A673 (cell line): ENCODE data around the gene CROCC2. TPM values are rescaled to one million over a fixed set of nuclear protein-coding genes. Genes with fewer than 3 reads are reported as not detected.

Experiments used
- BruUV-seq: library from RNA; stranded (reverse); fragments of 400-500 nt; replicated peaks from 2 replicates; lab custom pipeline; 2021; lab: Mats Ljungman, UMichigan
- CTCF ChIA-PET: fragments of 300-600 bp; sonication (Branson Sonifier 250); formaldehyde crosslinking; loops from one replicate; lab custom pipeline; 2022; ENCODE audit warnings: antibody characterized with exemption; lab: Charles Lee
- POLR2A ChIA-PET: fragments of 300-600 bp; sonication (Branson Sonifier 250); formaldehyde crosslinking; loops from one replicate; lab custom pipeline; 2022; ENCODE audit warnings: antibody characterized with exemption; ENCODE audit not compliant: low non-redundant PET; lab: Charles Lee
- DNase-seq: peaks from one replicate; pipeline ENCODE4 v3.0.0-alpha.2; 2015; ENCODE audit warnings: low spot score
- H3K27ac ChIP-seq: fragments of 200-600 bp; sonication (generic); 2 replicates; pipeline ENCODE4 v1.5.1; 2016; ENCODE audit warnings: mixed run types, low read depth, mild to moderate bottlenecking, mixed read lengths, antibody characterized with exemption, low read length; ENCODE audit not compliant: poor library complexity, severe bottlenecking
- H3K27me3 ChIP-seq: fragments of 200-600 bp; sonication (generic); replicated peaks from 2 replicates; pipeline ENCODE4 v1.6.1; 2017; ENCODE audit warnings: mixed run types, low read depth, mild to moderate bottlenecking, mixed read lengths, antibody characterized with exemption, low read length; ENCODE audit not compliant: insufficient read depth, poor library complexity
- H3K36me3 ChIP-seq: fragments of 200-600 bp; sonication (generic); 2 replicates; pipeline ENCODE4 v1.6.1; 2016; ENCODE audit warnings: mixed run types, mild to moderate bottlenecking, mixed read lengths, antibody characterized with exemption, low read length; ENCODE audit not compliant: insufficient read depth, poor library complexity, severe bottlenecking
- H3K4me1 ChIP-seq: fragments of 200-600 bp; sonication (generic); 2 replicates; pipeline ENCODE4 v1.6.1; 2017; ENCODE audit warnings: mixed run types, mild to moderate bottlenecking, mixed read lengths, antibody characterized with exemption, low read length; ENCODE audit not compliant: insufficient read depth, poor library complexity, severe bottlenecking
- H3K4me3 ChIP-seq: fragments of 200-600 bp; sonication (generic); 2 replicates; pipeline ENCODE4 v1.5.1; 2016; ENCODE audit warnings: low read depth, mixed run types, mild to moderate bottlenecking, mixed read lengths, low read length; ENCODE audit not compliant: poor library complexity, severe bottlenecking
- H3K9me3 ChIP-seq: fragments of 200-600 bp; sonication (generic); 2 replicates; pipeline ENCODE4 v1.6.1; 2016; ENCODE audit warnings: mixed run types, low read depth, mild to moderate bottlenecking, mixed read lengths, antibody characterized with exemption, low read length; ENCODE audit not compliant: poor library complexity, severe bottlenecking
- EZH2 ChIP-seq: fragments of 200-600 bp; sonication (generic); IDR thresholded peaks from 2 replicates; pipeline ENCODE4 v1.6.1; 2017; ENCODE audit warnings: borderline replicate concordance, low read depth, mild to moderate bottlenecking, mixed read lengths, antibody characterized with exemption, low read length; ENCODE audit not compliant: poor library complexity, severe bottlenecking
- intact Hi-C: fragments of 100-400 bp; cut with micrococcal nuclease; formaldehyde crosslinking; loops from one replicate; pipeline ENCODE4 v1.10.0; 2022; ENCODE audit not compliant: unreplicated experiment
- total RNA-seq: library from RNA; stranded (reverse); gene quantifications from 2 replicates; pipeline ENCODE4 v1.2.3, GENCODE V29; 2021
- TF ChIP-seq, protein P1 (sequence below): fragments of 300-800, 200-600 bp; sonication (generic); conservative IDR thresholded peaks from 2 replicates; pipeline ENCODE4 v1.5.1; 2017; ENCODE audit warnings: low read depth, mild to moderate bottlenecking, antibody characterized with exemption, low read length, moderate library complexity, mixed read lengths

Gene CROCC2
- total RNA-seq, 1 experiment from 2014 or later, result not detected

DNA sequence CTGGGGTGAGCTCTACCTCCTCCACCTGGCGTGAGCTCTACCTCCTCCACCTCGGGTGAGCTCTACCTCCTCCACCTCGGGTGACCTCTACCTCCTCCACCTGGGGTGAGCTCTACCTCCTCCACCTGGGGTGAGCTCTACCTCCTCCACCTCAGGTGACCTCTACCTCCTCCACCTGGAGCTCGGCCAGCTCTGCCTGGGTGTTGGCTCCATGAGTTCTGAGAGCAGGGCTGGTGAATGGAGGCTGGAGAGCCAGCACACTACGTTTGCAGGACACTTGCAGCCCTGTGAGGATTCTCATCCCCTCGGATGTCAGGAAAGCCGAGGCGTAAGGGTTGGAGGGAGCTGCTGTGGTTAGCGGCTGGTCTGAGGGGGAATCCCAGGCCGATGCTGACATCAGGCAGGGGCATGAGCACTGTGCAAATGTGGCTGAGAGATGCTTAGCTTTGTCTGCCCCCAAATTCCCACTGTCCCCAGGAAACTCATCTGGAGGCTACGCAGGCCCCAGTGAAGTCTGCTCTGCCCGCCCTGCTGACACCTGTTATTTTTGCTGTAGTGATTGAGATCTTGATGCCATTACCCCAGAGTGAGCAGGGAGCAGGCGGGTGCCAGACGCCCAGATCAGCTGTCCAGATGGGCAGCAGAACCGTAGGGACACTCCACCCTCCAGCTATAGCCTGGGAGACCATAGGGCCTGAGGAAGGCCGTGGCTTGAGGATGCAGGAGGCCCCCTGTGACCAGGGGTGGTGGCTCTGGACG lies 3.3 kb downstream of the CROCC2 start:
- Histone ChIP-seq H3K36me3 (no peaks in the 10 kb centered on the region), H3K9me3 (no peaks in the 10 kb centered on the region), H3K27me3 (no peaks in the 10 kb centered on the region), H3K27ac (no peak overlapping the region), H3K4me1 (peaks cover 14% of the 10 kb centered on the region), H3K4me3 (no peak overlapping the region)
- BruUV-seq, result no TSS peak
- no peak for DNase-seq
- no peak for TF ChIP-seq EZH2
- TF ChIP-seq, protein P1, sequence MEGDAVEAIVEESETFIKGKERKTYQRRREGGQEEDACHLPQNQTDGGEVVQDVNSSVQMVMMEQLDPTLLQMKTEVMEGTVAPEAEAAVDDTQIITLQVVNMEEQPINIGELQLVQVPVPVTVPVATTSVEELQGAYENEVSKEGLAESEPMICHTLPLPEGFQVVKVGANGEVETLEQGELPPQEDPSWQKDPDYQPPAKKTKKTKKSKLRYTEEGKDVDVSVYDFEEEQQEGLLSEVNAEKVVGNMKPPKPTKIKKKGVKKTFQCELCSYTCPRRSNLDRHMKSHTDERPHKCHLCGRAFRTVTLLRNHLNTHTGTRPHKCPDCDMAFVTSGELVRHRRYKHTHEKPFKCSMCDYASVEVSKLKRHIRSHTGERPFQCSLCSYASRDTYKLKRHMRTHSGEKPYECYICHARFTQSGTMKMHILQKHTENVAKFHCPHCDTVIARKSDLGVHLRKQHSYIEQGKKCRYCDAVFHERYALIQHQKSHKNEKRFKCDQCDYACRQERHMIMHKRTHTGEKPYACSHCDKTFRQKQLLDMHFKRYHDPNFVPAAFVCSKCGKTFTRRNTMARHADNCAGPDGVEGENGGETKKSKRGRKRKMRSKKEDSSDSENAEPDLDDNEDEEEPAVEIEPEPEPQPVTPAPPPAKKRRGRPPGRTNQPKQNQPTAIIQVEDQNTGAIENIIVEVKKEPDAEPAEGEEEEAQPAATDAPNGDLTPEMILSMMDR, result no peak
- ChIA-PET CTCF (no interaction called here), POLR2A (no interaction called here)
- intact Hi-C loops, result no loop called here

DNA sequence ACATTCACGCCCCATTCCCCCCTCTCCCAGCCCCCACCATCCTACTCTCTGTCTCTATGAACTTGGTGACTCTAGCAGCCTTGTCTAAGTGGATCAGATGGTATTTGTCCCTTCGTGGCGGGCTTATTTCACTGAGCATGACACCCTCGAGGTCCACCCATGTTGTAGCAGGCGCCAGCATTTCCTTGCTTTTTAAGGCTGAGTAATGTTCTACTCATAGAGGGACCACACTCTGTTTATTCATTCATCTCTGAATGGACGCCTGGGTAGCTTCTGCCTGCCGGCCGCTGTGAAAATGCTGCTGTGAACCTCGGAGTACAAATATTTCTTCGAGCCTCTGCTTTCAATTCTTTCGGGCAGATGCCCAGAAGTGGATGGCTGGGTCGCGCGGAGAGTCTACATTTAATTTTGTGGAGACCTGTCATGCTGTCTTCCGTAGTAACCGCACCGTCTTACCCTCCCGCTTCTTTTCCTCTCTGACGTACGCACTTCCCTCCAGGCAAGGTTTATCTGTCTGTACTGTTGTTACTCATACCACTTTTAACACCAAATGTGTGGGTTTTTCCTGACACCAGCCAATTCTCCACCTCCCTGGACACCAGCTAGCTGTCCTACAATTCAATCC lies 5.6 kb downstream of the CROCC2 start:
- TF ChIP-seq EZH2, result no peak
- TF ChIP-seq, protein P1, result no peak

DNA sequence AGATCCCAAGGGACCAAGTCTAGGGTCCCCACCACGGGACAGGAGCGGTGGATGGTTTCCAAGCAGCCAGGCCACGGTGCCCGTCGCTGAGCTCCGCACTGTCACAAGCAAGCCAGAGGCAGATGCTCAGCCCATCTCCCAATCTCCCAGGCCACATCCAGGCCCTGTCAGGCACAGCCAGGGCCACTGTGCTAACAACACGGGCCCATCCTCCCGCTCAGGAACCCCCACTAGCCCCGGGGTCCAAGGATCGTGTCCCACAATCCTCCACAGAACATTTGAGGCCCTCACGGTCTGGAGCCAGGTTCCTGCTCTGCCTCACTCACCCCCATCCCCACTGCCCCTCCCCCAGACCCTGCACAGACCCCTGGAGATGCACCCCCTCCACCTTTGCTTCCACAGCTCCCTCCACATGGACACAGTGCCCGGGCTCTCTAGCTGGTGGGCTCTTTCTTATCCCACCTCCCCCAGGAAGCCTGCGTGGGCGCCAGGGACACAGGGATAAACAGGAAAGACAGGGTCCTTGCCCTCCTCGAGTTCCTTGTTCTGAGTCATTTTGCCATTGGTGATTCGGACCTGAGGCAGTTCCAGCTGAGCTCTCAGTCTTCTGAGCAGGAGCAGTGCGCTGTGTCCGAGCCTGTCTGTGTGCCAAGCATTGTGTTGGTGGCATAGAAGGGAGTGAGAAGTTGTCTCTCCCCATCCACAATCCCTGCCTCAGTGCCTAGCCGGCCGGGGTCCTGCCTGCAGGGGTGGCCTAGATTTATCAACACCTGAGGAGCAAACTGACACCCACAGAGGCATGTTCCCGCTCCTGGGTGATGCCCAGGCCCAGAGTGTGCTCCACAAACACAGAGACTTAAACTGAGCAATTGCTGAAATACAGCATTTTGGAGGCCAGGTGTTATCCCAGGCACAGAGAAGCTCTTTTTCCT lies 7.0 kb downstream of the CROCC2 start:
- intact Hi-C loops, result loop anchor here (10.0 kb wide), 1 partner anchor 162 kb away; no protein-coding TSS in a partner anchor
- peaks cover 24% of the 10 kb centered on the region for H3K4me1 ChIP-seq
- no peaks in the 10 kb centered on the region for H3K9me3 ChIP-seq
- H3K4me3 ChIP-seq, result no peak overlapping the region
- no peak for DNase-seq
- H3K27me3 ChIP-seq, result no peaks in the 10 kb centered on the region
- TF ChIP-seq EZH2, result no peak
- TF ChIP-seq, protein P1, result no peak
- ChIA-PET POLR2A (no interaction called here), CTCF (interaction anchor here (0.6 kb wide), 1 partner anchor 165 kb away, joined by 4 read pairs; no protein-coding TSS in a partner anchor)
- H3K27ac ChIP-seq, result no peak overlapping the region
- H3K36me3 ChIP-seq, result no peaks in the 10 kb centered on the region
- BruUV-seq, result no TSS peak

More for the DNA sequence above, 5.6 kb downstream of the CROCC2 start:
- Histone ChIP-seq H3K36me3 (no peaks in the 10 kb centered on the region), H3K9me3 (no peaks in the 10 kb centered on the region), H3K4me1 (peaks cover 16% of the 10 kb centered on the region), H3K27ac (no peak overlapping the region), H3K4me3 (no peak overlapping the region), H3K27me3 (no peaks in the 10 kb centered on the region)
- intact Hi-C loops, result loop anchor here (10.0 kb wide), 1 partner anchor 163 kb away; no protein-coding TSS in a partner anchor
- BruUV-seq, result no TSS peak
- ChIA-PET POLR2A (no interaction called here), CTCF (no interaction called here)
- DNase-seq, result no peak
